HG03575 (cell line): ENCODE results near the gene PHB1.

Experiments used
- ATAC-seq: cut with Tn5 transposase; IDR thresholded peaks from one replicate; pipeline ENCODE4 v1.9.1; 2021; ENCODE audit not compliant: unreplicated experiment, insufficient number of reproducible peaks, low FRiP score; ENCODE audit errors: extremely low read depth

Gene PHB1

DNA sequence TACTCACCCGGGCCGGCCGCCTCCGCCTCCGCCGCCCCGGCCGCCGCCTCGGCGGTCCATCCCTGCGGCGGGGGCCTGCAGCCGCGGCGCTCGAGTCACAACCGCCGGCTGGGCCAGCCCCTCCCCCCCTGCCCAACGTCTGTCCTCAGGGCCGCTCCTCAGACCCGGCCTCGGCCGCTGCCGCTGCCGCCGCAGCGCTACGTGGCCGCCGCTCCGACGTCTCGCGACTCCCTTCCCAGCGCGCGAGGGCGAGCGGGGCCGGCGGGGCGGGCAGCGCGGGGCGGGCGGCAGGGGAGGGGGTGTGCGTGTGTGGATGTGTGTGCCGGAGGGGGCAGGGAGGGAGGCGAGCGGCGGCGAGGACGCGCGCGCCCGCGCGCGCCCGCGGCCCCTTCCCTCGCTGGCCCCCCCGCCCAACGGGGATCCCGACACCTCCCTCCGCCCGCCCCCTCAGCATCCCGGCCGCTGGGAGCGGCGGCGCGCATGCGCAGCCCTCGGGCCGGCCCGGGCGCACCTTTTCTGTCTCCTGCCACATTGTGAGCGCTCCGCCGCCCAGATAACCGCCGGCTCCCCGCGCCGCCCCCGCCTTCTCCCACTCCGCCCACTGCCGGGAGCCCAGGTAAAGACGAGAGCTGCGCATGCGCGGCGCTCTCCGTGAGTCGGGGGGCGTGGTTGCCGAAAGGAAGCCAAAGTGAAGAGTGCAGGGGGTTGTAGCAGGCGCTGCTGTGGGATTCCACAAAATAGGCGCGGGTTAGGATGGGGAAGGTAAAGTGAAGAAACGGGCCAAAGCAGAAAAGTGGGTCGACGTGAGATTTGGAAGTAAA, 52.6 kb downstream of the PHB1 start, which contains the start of gene ZNF652:
Gene ZNF652 (minus strand): TSS at position 349 of the 821 bp plus-strand sequence. CDS start 44,525 bp downstream, outside the sequence.
- no peak for ATAC-seq

DNA sequence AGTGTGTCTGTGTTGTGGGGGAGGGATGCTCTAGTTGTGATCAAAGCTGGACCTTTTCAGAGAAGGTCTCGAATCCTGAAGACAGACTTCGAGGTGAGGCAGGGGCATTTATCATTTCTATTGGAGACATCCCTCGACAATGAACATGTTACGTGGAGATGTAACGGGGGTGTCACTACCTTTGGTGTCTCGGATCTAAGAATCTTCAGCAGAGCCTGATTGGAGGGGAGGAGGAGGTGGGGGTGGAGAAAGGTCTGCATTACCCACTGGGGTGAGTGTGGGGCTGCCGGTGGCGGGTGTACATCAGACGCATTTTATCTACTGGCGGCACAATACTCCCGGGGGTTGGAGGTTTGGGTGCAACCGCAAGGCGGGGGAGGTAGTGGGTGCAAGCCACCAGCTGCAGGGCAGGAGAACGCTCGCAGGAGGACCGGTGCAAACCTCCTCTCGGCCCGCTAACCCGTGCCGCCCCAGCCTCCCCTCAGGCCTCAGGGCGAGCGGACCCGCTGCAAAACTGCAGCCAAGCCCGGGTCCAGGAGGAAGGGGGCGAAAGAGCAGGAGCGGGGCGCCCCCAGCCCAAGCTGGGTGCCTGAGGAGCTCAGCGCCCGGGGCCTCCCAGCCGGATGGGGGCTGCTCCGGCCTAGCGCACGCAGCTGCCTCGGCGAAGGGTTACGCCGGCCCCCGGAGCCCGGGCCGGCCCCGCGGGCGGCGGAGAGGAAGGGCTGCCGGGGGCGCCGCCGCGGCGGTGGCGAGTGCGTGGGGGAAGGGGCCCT, 53.4 kb downstream of the PHB1 start:
- no peak for ATAC-seq

- ATAC-seq: no peak
These were observed 53.9 kb downstream of the PHB1 start for GRCh38 chr17:49360796-49361128.

DNA sequence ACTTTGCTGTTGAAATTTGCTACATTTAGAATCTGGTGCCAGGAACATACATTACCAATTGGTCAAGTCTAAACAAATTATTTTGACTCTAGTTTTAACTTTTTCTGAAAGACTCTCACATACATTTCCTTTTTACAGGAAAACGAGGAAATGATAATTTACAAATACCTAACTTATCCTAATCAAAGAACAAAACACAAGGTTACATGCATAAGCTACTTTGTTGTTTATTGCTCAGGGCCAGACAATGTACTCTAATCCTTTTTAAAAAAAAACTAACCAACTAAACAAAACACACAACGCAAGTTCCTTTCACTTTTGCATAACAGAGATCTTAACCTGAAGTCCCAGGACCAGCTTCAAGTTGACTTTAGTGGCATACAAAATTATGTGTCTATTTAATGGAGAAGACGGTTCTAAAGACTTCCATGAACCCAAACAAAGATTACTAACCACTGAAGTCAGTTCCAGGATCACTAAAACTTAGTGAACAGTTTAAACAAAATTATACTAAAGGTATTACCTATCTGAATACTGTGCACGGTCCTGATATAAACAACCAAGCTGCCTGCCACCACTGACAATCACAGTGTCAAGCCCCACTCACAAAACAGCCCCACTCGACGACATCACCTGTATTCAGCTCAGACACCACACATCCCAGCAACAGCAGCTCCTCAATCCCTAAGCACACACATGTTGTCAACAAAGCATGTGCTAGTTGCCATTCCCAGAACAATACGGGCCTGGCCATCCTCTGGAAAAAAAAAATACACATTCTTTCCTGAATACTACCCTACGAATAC, 54.5 kb downstream of the PHB1 start:
- no peak for ATAC-seq

GRCh38 chr17:49358641-49359247, 55.9 kb downstream of the PHB1 start:
- no peak for ATAC-seq

- ATAC-seq: no peak
These were observed 57.2 kb downstream of the PHB1 start for GRCh38 chr17:49357516-49357915.

- ATAC-seq: no peak
These were observed 58.4 kb downstream of the PHB1 start for GRCh38 chr17:49356320-49356719.
